NCI-H526 (cell line): ENCODE results near the gene POLR1F.

ENCODE experiments used
- DNase-seq, 2 experiments: peaks; one replicate each; lab custom pipeline; 2025; lab: John Stamatoyannopoulos, UW

POLR1F gene

DNA sequence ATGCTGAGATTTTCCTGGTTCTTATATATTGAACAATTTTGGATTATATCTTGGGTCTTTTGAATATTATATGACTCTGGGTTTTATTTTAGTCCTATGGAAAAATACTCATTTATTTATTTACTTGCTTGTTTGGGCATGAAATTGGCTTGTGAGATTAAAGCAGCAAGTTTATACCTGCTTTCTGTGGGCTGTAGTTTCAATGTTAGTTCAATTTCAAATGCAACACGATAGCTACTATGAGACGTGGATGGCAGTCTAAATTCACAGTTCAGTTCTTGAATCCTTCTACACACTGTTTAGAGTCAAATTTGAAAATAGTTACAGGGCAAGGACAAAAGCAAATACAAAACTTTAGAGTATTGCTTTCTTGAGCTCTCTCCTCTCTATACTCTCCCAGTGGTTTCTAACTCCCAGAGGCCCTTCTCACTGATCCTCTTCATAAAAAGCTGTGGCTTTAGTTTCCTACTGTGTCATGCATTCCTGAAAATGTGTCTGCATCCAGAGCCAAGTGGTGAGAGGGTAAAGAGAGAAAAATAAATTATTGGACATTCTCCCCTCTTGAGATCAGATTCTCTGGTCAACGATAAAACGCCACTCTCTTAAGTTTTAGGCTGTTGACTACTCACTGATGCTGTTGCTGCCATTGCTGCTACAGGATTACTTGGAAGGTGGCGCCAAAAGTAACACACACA lies 34.4 kb downstream of the POLR1F start:
- no peak for DNase-seq

DNA sequence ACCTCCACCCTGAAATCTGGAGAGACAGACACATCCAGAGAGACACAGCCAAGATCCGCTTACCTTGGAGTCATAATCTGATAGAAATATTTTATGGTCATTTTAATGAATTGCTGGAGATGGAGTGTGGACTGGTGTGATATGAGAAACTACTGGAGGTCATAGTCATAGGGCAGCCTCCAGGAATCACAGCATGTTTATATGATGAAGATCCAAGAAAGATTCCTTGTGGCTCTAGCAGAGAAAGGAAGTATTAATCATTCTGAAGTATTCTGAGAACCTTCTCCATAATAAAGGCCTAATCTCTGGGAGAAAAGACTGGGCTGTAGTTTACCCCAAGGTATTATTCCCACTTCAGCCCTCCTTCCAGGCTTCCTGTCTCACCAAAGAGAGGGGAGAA lies 38.0 kb downstream of the POLR1F start:
- no peak for DNase-seq

DNA sequence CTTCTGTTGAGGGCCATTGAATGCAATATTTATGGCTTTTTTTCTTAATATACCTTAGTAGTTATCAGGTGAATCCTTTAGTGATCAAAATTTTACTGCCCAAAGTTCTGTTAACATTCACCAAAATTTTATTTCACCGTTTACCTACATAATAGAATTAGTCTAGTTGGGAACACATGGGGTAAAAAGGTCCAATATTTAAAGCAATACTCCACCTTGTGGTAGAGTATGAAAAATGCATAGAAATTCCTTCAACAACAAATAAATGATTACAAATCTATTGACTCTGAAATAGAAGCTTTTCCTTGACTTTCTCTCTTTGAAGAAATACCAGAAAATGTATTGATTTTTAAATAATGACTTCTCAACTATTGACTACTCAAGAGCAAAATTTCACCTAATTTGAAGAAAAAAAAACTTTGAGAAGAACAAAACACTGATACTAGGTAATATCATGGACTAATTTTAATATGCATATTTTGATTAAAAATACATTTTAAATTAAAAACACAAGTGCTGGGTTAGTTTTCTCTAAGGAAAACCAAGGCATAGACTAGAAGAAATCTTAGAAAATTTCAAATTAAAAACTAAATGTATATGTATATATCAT lies 43.3 kb downstream of the POLR1F start:
- peak in 1 of 2 experiments; percentile 48 for DNase-seq

DNA sequence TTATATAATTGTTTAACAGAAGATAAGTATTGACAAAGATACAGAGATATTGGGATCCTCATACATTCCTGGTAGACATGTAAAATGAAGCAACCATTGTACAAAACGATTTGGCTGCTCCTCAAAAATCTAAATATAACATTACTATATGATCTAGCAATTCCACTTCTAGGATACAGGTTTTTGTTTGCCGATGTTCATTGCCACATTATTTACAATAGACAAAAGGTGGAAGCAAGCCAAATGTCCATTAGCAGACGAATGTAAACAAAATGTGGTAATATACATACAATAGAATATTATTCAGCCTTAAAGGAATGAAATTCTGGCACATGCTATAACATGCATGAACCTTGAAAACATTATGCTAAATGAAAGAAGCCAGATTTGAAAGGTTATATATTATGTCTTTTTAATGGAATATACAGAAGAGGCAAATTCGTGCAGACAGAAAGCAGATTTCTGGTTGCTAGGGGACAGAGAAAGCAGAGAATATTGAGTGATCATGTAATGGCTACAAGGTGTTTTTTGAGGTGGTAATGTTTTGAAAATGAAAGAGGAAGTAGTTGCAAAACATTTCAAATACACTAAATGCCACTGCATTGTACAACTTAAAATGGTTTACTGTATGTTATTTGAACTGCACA lies 44.9 kb downstream of the POLR1F start:
- no peak for DNase-seq

DNA sequence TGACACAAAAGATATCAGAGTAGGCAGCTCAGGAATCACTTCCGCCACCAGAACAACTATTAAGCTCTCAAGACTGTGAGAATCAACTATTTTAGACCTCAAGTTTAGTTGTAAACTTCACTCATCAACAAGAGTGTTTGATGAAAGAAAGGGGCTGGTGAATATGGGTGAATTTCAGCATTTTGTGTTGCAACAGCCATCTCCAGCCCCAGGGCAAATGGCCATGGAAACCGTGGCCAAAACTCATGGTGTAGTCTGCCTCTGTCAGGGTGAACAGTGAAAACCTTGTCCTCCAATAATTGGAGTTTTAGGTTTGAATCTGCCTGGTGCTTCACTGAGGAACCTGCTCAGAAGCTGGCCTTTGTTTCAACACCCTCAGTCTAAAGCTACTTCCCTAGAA lies 60.0 kb downstream of the POLR1F start:
- DNase-seq = no peak
